ENCODE results near the gene RIMBP2.

RIMBP2 gene

DNA sequence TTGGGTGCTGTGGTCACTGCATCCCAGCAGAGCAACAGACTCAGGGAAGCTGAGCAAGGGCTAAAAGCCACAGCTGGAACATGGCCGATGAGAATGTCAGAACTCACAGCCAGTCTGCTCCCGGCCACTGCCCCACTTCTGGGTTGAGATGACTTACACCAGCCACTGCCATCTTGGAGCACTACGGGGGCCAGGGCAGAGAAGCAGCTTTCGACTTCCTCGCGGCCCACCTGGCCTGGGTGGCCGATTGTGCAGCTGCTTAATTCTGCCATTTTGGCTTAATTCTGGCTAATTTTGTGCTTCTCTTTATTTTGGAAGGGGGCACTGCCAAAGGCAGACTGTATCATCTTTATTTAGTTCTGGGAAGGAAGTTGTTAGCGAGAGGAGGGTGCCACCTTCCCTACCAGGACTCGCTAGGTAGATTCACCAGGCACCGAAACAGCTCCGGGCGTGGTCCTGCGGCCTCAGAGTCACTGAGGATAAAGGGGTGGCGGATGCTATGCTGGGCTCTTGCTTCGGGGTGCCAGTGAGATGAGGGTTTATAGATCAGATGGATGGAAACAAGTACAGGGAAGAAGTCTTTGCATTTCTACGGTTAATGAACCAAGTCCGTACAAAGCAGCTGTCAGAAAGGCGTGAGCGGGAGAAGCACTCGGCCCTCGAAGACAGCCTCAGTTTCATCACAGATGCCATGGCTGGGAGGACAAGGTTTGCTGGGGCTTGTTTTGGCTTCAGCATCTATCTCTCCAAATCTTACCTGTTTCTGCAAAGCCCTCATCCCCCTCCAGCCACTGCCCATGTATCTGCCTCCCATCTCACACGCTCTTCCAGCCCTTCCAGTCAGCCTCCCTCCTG lies 230.6 kb downstream of the RIMBP2 start:
- no peak for DNase-seq (ENCODE audit: low read depth, low spot score)

GRCh38 chr12:130484221-130484620 lies 231.9 kb downstream of the RIMBP2 start:
- no peak for DNase-seq (ENCODE audit: low read depth, low spot score)

DNA sequence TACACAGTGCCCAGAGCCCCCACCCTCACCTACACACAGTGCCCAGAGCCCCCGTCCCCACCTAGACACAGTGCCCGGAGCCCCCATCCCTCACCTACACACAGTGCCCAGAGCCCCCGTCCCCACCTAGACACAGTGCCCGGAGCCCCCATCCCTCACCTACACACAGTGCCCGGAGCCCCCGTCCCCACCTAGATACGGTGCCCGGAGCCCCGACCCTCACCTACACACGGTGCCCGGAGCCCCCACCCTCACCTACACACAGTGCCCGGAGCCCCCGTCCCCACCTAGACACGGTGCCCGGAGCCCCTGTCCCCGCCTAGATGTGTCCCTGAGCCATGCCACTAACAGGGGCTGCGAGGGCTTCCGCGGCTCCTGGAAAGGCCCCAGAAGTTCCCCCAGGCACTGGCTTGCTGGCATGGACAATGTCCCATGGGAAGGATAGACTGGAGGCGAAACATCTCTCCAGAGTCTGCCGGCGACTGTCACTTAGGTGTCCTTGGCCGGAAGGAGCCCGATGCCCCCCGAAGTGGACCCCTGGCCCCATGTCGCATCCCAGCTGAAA lies 232.4 kb downstream of the RIMBP2 start:
- DNase-seq (ENCODE audit: low read depth, low spot score), result no peak

- no peak for DNase-seq (ENCODE audit: low read depth, low spot score)
Observed at GRCh38 chr12:130482448-130482847, 233.7 kb downstream of the RIMBP2 start.

GRCh38 chr12:130481392-130481879 lies 234.7 kb downstream of the RIMBP2 start:
- no peak for DNase-seq (ENCODE audit: low read depth, low spot score)

- DNase-seq (ENCODE audit: low read depth, low spot score), result no peak
Observed at GRCh38 chr12:130480887-130481286, 235.2 kb downstream of the RIMBP2 start.

DNA sequence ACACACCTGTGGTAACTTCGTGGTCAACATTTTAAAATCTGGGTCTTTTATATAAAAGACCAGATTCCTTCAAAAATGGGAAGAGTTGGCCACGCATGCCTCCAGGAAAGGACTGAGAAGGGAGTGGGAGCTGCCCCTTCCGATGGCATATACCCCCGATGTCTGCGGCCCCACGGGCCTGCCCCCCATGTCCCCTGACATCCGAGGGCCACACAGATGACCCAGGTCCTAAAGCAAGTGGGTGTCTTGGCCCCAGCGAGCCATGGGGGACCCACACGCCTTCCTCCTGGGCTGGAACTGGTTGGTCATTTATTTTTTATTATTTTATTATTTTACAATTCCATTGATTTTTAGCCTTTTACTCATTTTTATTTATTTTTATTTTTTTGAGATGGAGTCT lies 235.9 kb downstream of the RIMBP2 start:
- no peak for DNase-seq (ENCODE audit: low read depth, low spot score)

GRCh38 chr12:130479401-130480125 lies 236.5 kb downstream of the RIMBP2 start:
- DNase-seq (ENCODE audit: low read depth, low spot score), result no peak

- DNase-seq (ENCODE audit: low read depth, low spot score), result no peak
Observed at GRCh38 chr12:130478786-130479185, 237.3 kb downstream of the RIMBP2 start.

GRCh38 chr12:130477701-130478100 lies 238.4 kb downstream of the RIMBP2 start:
- DNase-seq (ENCODE audit: low read depth, low spot score), result no peak

- DNase-seq (ENCODE audit: low read depth, low spot score), result no peak
Observed at GRCh38 chr12:130477266-130477665, 238.8 kb downstream of the RIMBP2 start.

DNA sequence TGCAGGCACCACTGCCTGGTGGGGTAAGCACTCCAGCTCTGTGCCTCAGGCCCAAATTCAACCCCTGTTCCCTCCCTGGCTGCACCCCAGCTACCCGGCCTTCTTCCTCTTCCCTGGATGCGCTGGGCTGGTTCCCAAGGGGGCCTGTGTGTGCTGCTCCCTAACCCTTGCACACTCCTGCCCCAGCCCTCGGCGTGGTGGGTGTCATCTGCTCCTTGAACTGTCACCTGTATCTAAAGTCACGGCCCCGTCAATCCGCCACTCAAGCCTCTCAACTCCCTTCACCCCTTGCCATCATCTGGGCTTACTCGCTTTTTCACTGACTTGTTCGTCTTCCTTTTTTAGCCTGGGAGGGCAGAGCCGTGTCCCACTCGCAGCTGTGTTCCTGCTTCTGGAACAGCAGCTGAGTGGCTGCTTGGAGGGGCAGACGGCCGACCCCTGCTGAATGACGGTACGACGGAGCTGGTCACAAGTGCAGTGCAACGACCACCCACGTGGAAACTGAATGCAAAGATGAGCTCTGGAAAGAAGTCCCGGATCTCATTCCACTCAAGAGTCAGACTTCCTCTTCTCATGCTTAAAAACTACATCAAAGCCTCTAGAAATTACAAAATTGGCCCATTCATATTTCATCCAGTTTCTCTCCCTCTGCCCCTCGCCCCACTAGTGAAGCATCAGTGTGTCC lies 239.5 kb downstream of the RIMBP2 start:
- no peak for DNase-seq (ENCODE audit: low read depth, low spot score)

GRCh38 chr12:130474599-130475269 lies 241.4 kb downstream of the RIMBP2 start:
- no peak for DNase-seq (ENCODE audit: low read depth, low spot score)

GRCh38 chr12:130473266-130473665 lies 242.8 kb downstream of the RIMBP2 start:
- no peak for DNase-seq (ENCODE audit: low read depth, low spot score)

- no peak for DNase-seq (ENCODE audit: low read depth, low spot score)
Observed at GRCh38 chr12:130470969-130471368, 245.1 kb downstream of the RIMBP2 start.

DNA sequence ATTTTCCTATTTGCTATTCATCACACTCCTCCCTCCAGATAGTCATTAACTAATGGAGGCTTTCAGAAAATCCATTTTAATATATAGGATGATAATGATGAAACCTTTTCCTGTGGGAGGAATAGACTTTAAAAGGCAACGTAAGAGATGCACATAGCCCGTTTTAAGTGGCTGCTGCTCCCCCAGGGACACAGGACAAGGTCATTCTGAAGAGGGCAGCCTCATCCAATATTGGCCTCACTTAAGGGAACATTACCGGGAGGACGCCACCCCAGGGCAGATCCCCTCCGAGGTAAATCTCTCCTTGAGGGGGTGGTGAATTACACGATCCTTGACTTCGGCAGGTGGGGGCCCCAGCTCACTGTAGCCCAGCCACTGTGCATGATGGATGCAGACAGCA lies 246.5 kb downstream of the RIMBP2 start:
- DNase-seq (ENCODE audit: low read depth, low spot score), result no peak

DNA sequence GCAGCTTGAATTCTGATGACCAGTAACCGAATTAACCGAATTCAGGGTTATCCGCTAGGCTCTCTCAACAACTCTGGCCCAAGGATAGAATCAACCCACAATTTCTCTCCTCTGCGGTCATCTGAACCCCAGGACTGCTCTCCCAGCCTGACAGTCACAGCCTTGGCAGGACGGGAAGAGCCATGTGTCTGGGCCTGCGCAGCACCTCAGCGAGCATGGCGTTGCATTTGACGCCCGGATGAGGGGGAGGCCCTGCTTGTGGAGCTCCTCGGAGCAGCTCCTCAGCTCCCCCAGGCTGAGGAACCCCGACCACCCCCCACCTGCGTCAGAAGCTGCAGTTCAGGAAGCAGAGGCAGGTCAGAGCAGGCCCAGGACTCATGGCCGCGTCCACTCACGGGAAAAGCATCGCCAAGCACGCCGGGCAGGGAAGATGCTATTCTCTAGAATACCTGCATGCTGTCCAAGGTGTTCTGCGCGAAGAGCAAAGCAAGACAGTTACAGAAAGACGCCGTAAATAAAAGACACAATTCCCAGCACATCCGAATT lies 247.3 kb downstream of the RIMBP2 start:
- no peak for DNase-seq (ENCODE audit: low read depth, low spot score)

DNA sequence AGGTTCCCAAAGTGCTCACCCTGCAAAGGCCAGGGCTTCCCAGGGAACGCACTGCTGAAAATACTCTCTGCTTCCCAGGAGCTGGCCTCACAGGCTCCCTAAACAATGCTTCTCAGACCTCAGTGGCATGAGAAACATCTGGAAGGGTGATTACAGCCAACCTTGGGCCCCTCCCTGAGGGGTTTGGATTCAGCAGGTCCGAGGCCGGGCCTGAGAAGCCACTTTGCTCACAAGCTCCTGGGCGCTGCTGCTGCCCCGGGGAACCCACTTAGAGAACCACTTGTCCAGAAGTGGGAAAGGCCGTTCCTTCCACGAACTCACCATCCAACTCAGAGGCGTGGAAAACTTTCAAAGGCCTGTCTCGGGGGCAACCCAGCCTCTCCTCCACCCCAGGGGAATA lies 247.9 kb downstream of the RIMBP2 start:
- no peak for DNase-seq (ENCODE audit: low read depth, low spot score)

GRCh38 chr12:130465626-130466025 lies 250.5 kb downstream of the RIMBP2 start:
- DNase-seq (ENCODE audit: low read depth, low spot score), result no peak

DNA sequence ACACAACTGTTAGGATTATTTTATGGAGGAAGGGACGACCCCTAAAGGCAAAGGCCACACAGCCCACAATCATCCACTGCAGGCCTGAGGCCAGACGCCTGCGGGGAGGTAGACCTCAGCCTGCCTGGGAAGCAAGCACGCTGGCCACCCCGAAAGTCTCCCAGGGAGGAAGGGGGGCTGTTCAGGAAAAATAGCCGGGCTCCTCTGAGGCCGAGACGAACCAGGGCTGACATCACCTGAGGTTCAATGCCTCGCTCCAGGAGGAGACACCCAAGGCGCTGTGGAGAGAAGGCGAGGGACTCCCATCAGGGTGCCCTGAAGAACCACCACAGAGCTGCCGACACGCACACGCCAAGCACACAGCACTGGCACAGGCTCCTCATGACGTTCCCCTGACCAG lies 251.1 kb downstream of the RIMBP2 start:
- no peak for DNase-seq (ENCODE audit: low read depth, low spot score)

Data from activated naive CD8-positive, alpha-beta T cell treated with anti-CD3 and anti-CD28 coated beads, Interleukin-2, amount 50 U/mL, for 16 hours (primary cell).